GM12874 (cell line): ENCODE results near the gene GOLT1B.

Experiments used
- TF ChIP-seq, protein P1 (sequence below): IDR thresholded peaks from 2 replicates; pipeline ENCODE4 v1.5.1; 2011; ENCODE audit warnings: low read depth, mild to moderate bottlenecking, control low read depth, low read length, moderate library complexity; ENCODE audit not compliant: insufficient read depth

GOLT1B gene

DNA sequence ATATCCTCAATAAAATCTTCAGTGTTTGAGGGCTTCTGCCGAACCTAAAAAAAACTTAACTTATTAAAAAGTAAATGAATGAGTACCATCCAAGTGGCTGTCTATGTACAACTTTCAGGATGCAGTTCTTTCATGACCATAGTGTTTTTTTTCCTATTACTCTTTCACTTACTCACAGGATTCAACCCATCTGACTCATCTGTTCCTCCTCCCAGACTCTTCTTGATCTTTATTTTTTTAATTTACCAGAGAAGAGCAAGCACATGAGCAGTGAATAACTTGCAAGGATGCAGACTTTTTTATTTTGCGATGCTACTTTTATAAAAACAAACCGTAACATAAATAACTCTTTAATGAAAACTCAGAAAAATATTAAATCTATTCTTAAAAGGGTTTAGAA, 24.6 kb upstream of the GOLT1B start:
- TF ChIP-seq, protein P1, sequence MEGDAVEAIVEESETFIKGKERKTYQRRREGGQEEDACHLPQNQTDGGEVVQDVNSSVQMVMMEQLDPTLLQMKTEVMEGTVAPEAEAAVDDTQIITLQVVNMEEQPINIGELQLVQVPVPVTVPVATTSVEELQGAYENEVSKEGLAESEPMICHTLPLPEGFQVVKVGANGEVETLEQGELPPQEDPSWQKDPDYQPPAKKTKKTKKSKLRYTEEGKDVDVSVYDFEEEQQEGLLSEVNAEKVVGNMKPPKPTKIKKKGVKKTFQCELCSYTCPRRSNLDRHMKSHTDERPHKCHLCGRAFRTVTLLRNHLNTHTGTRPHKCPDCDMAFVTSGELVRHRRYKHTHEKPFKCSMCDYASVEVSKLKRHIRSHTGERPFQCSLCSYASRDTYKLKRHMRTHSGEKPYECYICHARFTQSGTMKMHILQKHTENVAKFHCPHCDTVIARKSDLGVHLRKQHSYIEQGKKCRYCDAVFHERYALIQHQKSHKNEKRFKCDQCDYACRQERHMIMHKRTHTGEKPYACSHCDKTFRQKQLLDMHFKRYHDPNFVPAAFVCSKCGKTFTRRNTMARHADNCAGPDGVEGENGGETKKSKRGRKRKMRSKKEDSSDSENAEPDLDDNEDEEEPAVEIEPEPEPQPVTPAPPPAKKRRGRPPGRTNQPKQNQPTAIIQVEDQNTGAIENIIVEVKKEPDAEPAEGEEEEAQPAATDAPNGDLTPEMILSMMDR, result no peak

DNA sequence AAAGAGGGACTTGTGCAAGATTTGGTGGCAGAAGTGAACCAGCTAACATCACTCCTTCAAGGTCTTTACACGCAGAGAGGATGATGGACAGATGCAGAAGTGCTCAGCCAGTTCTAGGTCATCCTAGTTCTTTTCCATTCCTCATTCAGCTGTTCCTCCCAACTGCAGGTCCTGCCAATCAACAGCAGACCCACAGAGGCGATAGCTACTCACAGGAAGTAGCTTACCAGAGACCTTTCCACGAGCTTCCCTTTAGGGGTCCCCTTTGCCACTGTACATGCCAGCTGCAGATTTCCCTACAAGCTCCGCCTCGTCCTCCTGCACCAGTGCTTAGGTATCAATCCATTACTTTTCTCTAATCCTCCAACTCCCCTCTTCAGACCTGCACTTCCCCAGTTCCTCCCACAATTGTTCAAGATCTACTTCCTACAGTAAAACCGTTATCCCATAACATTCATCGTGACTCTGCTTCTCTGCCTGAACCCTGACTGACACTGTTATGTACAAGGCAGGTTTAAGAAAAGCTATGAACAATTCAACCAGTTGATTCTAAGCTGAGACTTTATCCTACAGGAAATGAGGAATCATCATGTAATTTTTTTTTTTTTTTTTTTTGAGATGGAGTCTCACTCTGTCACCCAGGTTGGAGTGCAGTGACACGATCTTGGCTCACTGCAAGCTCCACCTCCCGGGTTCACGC, 22.7 kb upstream of the GOLT1B start:
- TF ChIP-seq, protein P1, result no peak

DNA sequence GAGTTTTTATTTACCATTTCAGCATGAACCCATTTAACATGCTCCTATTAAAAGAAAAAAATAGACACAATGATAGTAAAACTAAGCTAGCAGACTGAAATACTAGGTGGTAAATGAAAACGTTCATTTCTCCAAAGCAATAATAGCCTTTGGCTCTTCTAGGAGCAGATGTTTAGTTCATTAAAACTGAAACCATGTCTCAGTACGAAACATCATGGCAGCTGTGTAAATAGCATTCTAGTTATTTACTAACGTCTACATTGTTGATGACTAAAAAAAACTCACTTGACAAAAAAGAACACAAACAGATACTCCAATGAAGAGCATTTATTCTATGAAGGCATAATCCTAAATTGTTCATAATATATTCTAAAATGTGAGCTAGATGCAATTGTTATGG, 18.1 kb upstream of the GOLT1B start:
- TF ChIP-seq, protein P1, result no peak

DNA sequence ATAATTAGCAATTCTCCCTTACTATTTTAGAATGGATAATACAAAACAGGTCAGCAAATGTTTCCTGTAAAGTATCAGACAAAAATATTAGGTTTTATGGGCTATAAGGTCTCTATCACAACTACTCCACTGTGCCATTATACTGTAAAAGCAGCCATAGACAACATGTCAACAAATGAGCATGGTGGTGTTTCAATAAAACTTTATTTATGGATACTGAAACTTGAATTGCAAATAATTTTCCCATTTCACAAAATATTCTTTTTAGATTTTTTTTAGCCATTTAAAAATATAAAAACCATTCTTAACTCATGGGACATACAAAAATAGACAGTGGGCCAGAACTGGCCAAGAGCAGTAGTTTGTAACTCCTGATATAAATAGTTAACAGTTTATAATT, 15.6 kb upstream of the GOLT1B start:
- TF ChIP-seq, protein P1, result no peak

DNA sequence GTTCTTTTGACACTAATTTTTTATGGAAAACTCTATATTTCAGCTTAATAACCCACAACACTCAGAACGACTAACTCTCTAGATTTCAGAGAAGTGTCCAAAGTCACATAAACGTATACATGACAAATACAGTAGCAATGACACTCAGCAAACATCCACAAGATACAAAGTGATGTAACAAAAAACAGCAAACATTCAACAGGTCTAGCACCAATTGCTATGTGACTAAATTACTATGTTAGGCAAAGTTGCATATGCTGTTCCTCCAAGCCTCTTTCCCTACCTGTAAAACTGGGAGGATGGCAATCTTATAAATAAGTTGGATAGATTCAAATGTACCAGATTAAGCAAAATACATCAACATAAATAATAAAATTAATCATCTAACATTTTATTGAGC, 1.8 kb upstream of the GOLT1B start:
- TF ChIP-seq, protein P1, result no peak

DNA sequence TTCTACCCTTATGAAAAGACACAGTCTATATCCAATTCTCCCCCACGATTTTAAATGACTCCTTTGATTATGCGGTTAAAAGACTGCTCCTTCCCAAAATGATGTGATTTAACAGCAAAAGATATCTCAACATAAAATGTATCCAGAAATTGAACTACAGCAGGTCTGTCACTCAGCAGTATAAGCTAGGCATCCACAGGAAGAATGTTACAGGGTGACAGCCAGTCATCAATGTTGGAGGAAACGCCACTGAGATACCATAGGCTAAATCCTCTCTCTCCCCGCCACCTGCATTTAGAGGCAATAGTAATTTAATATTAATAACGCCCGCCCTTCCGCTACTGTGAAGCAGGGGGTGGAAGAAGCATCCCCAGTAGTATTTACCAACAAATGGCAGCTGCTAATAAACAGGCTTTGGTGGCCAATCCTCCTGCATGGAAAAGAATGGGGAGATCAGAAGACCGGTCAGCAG, 767 bp upstream of the GOLT1B start:
- TF ChIP-seq, protein P1, result no peak

- TF ChIP-seq, protein P1, result no peak
Observed at GRCh38 chr12:21502164-21502496, 541 bp downstream of the GOLT1B start.
